Activated CD4-positive, alpha-beta T cell treated with anti-CD3 and anti-CD28 coated beads for 1 hour (primary cell): Measurements from ENCODE around the gene FXR2.

Experiments
- DNase-seq: peaks from one replicate; pipeline ENCODE4 v3.0.0-alpha.2; 2020

Gene FXR2

DNA sequence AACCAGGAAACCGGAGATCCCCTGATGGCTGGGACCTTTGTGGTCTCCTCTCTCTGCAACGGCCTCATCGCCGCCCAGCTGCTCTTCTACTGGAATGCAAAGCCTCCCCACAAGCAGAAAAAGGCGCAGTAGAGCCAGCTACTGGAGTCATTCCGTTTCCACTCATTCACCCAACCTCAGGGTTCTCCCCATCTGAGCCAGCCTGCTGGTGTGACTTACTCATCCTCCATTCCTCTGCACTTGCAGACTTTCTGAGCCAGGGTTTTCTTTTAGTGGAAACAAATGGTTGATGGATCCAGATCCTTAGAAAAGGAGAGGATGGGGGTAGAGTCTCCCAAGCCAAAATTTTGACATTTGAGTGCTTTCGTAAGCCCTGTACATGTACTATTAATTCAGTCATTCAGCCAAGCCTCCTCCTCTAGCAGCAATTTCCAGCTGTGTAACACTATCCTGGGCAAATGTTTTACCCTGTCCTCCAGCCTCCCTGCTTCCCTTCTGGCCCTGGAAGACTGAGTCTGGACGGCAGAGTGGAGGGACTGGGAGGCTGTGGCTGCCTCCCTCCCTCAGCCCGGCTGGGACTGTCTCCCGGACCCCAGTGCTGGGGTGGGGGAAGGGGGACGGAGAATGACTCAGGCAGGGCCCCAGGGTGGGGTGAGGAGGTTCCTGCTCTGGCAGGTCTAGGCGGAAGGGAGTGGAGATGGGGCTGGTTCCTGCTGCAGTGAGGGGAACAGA lies 27.1 kb downstream of the FXR2 start:
- no peak for DNase-seq

DNA sequence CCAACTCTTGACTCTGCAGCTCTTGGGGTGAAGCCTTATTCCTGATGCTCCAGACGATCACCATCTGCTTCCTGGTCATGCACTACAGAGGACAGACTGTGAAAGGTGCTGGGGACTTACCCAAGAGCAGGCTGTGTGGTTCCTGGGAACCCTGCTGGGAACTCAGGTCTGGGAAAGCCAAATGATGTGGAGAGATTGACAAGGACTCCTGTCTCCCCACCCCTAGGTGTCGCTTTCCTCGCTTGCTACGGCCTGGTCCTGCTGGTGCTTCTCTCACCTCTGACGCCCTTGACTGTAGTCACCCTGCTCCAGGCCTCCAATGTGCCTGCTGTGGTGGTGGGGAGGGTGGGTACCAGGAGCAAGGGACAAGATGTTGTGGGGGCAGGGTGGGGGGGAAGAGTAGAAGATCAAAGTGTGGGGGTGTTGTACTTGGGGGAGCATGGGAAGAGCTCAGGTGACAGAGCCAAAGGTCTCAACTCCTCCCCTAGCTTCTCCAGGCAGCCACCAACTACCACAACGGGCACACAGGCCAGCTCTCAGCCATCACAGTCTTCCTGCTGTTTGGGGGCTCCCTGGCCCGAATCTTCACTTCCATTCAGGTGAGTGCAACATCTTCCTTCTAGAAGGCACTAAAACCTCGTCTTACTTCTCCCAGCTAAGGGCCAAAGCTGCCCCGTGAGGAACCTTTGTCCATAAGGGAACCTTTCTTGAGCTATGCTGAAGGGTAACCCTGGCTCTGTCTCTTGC lies 27.9 kb downstream of the FXR2 start:
- no peak for DNase-seq

DNA sequence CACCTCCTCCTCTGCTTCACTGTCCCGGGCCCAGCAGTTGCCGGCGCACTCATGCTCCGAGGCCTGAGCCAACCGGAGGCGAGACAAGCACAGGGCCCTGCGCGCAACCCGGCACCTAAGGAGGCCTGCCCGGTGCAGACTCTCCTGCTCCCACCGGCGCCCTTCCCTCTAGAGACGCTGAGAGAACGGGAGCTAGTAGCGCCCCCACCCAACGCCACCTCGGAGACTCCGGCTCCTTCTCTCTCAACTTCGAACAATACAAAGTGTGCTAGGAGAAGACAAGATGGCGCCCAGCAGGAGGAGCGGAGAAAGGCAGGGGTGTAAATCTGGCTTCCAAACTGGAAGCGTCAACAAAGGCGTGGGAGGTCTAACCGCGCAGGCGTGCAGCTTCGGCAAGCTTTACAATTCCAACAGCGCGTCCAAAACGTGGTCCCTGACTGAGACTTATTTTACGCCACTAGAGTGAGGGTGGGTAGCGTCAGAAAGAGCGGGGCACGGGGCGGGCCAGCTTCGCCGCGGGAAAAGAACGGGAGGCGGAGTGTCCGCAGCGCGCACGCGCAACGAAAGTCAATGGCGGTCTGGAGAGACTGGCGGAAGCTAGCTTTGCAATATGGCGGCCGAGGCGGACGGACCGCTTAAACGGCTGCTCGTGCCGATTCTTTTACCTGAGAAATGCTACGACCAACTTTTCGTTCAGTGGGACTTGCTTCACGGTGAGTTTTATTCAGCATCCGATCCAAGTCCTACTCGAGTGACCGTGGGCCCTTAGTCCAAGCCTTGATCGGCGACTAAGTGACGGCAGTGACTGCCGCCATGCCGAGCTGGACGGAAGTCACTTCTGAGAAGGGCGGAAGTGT lies 31.2 kb downstream of the FXR2 start, which contains the start of gene MPDU1:
Gene MPDU1 (plus strand): TSS at position 600 of the 857 bp plus-strand sequence. CDS start 11 bp downstream, at position 611.
- DNase-seq: peak; percentile 92

DNA sequence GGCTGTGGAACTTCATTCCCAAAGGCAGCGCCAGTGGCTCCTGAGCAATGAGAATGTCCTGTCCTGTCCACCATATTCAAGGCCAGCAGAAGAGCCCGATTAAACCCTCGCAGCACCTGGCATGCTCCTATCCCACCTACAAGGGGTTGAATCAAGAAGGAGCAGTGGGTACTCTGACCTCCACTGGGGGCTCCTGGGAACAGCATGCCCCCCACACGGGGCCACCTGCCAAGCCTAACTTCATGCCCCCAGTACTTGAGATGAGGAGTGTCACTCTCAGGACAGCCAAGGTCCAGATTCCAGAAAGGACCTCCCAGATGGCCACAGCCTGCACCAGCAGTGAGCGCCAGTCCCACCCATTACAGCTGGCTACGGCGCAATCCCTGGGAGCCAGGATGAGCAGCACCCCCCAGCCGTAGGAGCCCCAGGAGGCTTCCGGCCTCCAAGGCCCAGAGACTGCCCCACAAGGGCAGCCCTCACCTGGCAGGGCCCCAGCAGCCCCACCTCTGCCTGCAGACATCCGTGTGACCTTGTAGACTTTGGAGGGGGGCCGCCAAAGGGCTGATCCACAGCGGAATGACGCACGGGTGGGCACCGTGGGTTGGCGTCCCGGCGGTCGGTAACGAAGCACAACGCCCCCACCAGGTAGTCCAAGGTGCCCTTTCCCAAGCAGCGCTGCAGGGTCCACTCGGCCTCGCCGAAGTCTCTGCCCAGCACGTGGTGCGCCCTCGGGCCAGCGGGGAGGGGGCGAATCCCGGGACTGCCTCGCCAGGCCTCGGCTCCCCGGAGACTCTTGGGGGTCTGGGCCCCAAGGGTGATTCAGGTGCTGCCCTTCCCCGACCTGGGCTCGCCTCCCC lies 32.1 kb downstream of the FXR2 start:
- DNase-seq: no peak

DNA sequence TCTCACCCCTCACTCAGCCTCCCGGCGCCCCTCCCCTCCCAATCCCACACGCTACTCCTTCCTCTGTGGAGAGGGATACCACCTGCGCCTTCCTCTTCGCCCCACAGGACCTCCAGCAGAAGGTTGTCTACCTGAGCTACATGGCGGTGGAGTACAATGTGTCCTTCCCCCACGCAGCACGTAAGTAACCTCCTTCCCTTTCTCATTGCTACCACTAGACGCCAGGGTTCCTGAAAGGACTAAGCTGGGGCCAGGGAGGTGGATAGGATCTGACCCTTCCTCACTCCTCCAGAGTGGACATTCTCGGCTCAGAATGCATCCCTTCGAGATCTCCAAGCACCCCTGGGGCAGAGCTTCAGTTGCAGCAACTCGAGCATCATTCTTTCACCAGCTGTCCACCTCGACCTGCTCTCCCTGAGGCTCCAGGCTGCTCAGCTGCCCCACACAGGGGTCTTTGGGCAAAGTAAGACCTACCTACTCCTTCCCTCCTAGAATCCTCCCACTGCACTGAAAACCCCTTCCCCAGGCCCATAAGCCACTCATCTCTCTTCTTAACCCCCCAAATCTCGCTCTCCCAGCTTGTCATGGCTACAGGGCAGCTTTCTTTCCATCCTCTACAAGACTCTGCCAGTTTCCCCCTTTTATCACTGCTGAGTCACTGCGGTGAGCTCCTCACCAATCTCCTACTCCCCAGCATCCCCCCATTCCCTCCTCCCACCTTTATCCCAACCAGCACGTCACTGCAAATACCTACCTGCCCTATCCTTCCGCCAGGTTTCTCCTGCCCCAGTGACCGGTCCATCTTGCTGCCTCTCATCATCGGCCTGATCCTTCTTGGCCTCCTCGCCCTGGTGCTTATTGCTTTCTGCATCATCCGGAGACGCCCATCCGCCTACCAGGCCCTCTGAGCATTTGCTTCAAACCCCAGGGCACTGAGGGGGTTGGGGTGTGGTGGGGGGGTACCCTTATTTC lies 33.8 kb downstream of the FXR2 start:
- no peak for DNase-seq

DNA sequence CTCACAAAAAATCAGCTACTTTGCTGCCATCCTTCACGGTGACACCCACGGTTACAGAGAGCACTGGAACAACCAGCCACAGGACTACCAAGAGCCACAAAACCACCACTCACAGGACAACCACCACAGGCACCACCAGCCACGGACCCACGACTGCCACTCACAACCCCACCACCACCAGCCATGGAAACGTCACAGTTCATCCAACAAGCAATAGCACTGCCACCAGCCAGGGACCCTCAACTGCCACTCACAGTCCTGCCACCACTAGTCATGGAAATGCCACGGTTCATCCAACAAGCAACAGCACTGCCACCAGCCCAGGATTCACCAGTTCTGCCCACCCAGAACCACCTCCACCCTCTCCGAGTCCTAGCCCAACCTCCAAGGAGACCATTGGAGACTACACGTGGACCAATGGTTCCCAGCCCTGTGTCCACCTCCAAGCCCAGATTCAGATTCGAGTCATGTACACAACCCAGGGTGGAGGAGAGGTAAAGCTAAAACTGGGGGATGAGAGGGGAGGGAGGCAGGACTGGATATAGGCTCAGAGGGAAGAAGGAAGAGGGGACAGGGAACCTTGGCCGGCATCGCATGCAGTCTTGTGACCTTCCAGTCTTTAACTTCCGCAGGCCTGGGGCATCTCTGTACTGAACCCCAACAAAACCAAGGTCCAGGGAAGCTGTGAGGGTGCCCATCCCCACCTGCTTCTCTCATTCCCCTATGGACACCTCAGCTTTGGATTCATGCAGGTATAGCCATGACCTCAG lies 34.7 kb downstream of the FXR2 start:
- no peak for DNase-seq

DNA sequence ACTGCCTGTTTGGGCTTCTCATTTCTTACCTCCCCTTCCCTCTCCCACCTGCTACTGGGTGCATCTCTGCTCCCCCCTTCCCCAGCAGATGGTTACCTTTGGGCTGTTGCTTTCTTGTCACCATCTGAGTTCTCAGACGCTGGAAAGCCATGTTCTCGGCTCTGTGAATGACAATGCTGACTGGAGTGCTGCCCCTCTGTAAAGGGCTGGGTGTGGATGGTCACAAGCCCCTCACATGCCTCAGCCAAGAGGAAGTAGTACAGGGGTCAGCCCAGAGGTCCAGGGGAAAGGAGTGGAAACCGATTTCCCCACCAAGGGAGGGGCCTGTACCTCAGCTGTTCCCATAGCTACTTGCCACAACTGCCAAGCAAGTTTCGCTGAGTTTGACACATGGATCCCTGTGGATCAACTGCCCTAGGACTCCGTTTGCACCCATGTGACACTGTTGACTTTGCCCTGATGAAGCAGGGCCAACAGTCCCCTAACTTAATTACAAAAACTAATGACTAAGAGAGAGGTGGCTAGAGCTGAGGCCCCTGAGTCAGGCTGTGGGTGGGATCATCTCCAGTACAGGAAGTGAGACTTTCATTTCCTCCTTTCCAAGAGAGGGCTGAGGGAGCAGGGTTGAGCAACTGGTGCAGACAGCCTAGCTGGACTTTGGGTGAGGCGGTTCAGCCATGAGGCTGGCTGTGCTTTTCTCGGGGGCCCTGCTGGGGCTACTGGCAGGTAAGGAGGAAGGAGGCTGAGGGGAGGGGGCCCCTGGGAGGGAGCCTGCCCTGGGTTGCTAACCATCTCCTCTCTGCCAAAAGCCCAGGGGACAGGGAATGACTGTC lies 35.5 kb downstream of the FXR2 start, which contains the start of gene CD68:
Gene CD68 (plus strand): TSS at position 638 of the 833 bp plus-strand sequence. CDS start 40 bp downstream, at position 678.
- DNase-seq: peak; percentile 47

DNA sequence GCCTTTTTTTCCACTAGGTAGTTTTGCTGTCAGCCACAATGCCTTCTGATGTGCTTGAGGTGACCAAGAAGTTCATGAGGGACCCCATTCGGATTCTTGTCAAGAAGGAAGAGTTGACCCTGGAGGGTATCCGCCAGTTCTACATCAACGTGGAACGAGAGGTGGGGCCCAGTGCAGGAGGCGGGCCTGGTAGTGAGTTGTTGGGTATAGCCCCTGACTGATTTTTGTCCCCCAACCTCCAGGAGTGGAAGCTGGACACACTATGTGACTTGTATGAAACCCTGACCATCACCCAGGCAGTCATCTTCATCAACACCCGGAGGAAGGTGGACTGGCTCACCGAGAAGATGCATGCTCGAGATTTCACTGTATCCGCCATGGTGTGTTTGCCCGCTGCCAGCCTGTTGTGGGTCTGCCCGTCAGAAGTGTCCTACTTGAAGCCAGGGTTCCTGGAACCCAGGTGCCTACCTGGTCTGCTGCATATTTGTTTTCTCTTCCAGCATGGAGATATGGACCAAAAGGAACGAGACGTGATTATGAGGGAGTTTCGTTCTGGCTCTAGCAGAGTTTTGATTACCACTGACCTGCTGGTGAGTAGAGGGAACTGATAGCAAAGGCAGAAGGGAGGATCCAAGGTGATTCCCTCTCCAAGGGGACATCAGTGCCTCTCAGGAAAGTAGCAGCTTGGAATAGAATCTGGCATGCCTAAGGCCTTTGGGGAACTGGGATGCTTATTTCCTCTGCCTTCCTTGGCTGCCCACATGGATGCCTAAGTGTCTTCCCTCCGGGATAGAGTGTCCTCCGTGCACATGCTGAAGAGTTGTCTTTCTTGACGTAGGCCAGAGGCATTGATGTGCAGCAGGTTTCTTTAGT lies 37.1 kb downstream of the FXR2 start:
- no peak for DNase-seq

DNA sequence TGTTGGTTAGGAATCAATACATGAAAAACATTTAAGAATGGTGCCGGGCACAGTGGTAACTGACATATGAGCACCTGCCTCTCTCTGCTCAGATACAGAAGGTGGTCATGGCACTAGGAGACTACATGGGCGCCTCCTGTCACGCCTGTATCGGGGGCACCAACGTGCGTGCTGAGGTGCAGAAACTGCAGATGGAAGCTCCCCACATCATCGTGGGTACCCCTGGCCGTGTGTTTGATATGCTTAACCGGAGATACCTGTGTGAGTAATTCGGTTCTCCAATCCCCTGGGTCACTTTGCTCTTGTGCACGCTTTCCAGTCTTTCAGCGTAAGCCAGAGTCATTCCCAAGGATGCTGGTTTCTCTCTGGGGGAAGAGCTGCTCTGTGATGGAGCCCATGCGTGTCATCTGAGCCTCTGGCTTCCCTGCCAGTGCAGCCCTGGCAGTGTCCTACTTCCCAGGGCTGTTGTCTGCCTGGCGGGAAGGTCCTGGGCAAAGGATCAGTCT lies 38.2 kb downstream of the FXR2 start:
- no peak for DNase-seq

DNA sequence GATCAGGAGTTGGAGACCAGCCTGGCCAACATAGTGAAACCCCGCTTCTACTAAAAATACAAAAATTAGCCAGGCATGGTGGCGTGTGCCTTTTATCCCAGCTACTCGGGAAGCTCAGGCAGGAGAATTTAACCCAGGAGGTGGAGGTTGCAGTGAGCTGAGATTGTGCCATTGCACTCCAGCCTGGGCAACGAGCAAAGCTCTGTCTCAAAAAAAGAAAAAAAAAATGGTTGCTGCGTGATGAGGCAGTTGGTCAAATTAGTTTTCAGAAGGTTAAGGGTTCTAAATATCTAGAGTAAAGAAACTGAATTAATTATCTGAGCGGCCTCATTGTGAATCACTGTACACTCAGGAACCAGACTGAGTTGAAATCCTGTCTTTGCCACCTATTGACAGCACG lies 38.7 kb downstream of the FXR2 start:
- no peak for DNase-seq

DNA sequence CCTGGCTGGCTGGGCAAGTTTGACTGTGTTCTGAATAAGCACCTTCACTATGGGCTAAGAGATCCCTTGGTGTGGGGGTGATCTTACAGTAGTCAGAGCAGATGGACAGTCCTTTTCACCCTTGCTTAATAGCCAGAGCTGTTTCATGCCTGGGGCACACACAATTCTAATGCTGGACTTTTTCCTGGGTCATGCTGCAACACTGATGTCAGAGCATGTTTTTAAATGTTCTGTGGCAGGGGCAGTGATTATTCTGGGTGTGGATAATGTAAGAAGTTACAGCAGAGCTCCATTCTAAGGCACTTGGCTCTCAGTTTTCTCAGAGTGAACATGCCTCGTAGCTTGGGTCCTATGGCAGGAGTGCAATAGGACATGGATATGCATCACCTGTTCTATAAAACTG lies 39.2 kb downstream of the FXR2 start:
- no peak for DNase-seq

DNA sequence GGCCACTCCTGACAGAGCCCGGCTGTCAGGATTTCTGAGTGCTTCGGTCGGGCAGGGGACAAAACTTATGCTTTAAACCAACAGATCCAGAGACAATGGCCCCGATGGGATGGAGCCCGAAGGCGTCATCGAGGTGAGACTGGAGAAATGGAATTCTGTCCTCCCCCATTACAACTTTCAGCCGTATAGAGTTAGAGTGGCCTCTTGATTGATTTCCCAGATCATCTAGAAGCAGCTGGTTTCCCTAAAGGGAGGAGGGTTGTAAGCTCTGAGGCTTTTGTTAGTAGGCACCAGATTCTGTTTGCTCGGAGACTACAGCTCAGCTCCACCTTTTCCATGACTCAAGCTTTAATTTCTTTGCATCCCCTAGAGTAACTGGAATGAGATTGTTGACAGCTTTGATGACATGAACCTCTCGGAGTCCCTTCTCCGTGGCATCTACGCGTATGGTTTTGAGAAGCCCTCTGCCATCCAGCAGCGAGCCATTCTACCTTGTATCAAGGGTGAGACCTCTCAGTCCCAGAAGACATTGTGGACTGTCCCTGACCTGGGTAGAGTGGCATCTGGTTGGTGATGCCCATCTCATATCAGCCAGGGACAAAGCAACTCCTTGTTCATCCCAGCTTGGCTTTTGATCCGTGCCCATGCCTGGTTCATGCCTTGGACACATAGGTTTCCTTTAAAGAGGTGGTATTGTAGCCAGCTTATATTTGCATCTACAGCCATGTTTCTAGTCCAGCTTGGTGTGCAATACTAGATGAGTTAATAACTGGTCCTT lies 40.3 kb downstream of the FXR2 start:
- no peak for DNase-seq

DNA sequence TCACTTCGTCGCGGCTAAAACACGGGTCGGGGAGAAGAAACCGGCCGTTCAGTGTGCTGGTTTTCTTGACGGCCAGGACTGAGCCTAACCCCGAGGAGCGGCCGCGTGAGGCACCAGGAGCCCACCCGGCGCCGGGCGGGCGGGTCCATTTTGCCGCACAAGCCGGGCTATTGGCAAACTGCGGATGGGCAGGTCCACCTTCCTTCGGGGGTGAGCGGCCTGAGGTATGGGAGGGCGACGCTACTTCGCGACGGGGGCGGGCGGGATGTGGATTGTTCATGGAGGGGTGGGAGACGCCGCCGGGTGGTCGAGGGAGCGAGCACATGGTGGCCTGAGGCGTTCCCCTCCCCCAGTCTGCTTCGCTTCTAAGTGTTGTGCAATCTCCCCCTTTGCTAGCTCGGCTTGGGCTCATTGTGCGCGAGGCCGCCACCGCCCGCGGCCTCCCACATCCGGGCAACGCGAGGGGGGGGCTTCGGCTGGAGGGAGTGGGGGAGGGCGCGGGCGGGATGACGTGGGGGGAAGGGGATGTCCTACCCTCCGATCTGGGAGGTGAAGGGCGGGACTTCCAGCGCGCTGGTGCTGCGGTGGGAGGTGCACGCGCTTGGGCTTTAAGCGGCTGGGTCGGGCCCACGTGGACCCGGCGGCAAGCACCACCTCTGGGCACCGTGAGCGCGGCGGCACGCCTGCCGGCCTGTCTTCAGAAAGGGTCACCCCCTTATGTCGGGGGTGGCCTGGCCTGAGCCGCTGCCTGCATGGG lies 41.2 kb downstream of the FXR2 start:
- peak; percentile 83 for DNase-seq

DNA sequence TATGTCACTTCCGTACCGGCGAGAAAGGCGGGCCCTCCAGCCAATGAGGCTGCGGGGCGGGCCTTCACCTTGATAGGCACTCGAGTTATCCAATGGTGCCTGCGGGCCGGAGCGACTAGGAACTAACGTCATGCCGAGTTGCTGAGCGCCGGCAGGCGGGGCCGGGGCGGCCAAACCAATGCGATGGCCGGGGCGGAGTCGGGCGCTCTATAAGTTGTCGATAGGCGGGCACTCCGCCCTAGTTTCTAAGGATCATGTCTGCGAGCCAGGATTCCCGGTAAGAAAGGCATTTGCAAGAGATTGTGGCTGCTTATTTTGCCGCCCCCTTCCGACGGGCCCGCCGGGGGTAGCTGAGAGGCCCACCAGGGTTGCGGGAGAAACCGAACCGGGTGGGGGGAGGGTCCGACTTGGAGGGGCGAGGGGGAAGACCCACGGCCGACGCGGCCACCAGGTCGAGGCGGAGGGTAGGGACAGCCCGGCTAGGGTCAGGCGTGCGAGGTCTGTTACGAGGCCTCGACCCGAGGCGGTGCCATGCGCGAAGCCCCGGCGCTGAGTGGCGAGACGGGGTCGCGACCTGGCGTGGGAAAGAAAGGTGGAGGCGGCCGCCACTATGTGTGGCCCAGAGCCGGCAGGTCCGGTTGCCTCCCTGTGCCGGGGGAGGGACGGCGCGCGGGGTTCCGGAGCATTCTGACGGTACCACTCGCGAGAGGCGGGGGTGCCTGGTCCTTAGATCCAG lies 41.9 kb downstream of the FXR2 start:
- peak; percentile 100 for DNase-seq

DNA sequence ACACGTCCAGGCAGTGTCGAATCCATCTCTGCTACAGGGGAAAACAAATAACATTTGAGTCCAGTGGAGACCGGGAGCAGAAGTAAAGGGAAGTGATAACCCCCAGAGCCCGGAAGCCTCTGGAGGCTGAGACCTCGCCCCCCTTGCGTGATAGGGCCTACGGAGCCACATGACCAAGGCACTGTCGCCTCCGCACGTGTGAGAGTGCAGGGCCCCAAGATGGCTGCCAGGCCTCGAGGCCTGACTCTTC lies 42.4 kb downstream of the FXR2 start:
- no peak for DNase-seq

DNA sequence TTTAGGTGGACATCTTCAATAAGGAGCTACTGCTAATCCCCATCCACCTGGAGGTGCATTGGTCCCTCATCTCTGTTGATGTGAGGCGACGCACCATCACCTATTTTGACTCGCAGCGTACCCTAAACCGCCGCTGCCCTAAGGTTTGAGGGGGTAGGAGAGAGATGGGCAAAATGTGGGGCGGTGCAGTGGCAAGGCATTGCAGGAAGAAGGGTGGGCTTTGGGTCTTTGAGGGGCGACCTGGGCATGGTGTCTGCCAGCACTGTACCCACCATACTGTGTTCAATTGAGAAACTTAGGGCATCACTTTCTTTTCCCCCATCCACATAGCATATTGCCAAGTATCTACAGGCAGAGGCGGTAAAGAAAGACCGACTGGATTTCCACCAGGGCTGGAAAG lies 44.3 kb downstream of the FXR2 start:
- no peak for DNase-seq
